SW 1271 (cell line): ENCODE measurements around the gene SLC27A5.
"Not testable (repeated sequence)": the region's sequence is repeated elsewhere in the genome, so short reads cannot be mapped to it uniquely, and the experiment has no call there.

ENCODE experiments used
- DNase-seq, 2 experiments: peaks; one replicate each; lab custom pipeline; 2025; lab: John Stamatoyannopoulos, UW

Gene SLC27A5

GRCh38 chr19:58497634-58498170 is 14.1 kb downstream of the SLC27A5 start:
- no peak for DNase-seq

DNA sequence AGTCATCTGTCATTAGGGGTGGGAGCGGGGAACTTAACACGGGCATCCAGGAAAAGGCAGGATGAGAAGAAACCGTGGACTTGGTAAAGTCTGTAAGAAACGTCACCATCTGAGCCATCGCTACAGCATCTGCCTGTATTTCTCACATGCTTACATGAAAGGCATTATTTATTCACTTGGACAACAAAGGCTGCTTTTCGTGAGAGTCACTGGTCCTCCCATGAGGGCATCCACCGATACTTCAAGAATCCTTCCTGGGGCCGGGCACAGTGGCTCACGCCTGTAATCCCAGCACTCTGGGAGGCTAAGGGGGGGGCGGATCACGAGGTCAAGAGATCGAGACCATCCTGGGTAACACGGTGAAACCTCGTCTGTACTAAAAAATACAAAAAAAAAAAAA is 19.5 kb downstream of the SLC27A5 start:
- DNase-seq = no peak

DNA sequence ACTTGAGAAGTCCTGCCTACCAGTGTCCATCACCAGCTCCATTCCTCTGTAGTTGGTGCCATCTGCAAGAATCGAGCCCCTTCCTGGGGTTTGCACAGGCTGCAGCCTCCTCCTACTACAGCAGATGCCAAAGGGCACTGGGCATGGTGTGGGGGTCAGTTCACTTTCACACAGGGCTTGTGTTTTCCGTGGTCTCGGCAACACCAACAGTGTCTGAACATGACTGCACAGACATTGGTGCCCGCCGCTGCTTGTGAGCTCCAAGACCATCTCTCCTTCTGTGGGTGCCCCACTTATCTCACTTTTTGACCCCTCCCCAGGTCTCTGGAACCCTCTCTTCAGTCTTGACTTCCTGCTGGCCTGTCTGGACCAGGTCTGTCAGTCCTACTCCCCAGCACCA is 20.4 kb downstream of the SLC27A5 start:
- DNase-seq = no peak

DNA sequence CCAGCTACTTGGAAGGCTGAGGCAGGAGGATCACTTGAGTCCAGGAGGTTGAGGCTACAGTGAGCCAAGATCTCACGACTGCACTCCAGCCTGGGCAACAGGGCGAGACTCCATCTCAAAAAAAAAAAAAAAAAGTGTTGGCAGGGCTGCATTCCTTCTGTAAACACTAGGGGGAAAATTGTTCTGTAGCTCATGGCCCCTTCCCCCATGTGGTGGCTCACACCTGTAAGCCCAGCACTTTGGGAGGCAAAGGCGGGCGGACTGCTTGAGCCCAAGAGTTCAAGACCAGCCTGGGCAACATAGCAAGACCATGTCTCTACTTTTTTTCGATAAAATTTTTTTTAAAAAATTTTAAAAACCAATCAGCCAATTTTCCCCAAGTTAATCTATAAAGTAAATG is 27.4 kb downstream of the SLC27A5 start:
- not testable (repeated sequence) for DNase-seq

GRCh38 chr19:58483776-58484175 is 28.0 kb downstream of the SLC27A5 start:
- no peak for DNase-seq

DNA sequence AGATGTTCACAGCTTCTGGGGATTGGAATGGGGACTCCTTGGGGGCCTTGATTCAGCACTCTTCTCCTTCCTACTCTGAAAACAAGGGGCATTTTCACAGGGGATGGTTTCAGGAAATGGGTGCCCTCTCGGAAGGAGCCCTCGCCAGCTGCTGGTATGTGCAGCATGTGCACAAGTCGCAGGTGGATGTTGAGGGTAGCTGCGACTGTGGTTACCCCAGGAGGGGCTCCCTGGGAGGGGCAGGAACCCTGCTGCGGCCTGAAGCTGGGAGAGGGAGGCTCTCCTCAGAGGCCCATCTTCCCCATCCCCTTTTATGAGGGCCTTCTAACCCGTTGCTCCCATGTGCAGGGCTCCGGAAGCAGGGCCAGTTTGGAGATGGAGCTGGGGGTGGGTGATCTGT is 29.4 kb downstream of the SLC27A5 start:
- DNase-seq = no peak

GRCh38 chr19:58480831-58481230 is 31.0 kb downstream of the SLC27A5 start:
- DNase-seq = no peak

- no peak for DNase-seq
Measured at GRCh38 chr19:58480481-58480830, 31.3 kb downstream of the SLC27A5 start.

DNA sequence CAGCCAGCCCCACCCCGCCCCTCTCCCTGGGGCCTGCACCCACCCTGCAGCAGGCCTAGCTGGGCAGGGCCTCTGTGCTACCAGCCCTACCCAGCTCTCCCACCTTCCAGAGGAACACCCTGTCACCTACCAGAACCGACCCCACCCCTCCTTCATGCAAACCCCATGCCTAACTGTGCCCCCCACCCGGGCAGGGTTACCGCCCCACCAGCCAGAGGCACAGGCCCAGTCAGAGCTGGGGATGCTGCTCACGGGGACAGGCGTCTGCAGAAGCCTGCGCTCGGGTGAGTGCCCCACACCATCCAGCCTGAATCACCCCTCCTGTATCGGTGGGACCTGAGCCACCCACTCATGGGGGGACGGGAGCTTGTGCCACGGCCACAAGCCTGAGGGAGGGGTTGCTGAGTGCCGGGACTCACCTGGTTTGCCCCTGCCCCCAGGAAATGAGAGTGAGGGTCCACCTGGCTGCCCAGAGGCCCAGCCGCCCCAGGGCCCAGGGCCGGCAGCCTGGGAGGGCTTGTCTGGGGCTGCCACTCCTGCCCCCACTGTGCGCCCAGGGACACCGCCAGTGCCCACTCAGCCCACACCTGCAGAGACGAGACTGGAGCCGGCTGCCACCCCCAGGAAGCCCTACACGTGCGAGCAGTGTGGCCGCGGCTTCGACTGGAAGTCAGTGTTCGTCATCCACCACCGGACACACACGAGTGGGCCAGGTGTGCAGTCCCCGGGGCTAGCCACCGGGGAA is 31.9 kb downstream of the SLC27A5 start:
- DNase-seq = no peak

DNA sequence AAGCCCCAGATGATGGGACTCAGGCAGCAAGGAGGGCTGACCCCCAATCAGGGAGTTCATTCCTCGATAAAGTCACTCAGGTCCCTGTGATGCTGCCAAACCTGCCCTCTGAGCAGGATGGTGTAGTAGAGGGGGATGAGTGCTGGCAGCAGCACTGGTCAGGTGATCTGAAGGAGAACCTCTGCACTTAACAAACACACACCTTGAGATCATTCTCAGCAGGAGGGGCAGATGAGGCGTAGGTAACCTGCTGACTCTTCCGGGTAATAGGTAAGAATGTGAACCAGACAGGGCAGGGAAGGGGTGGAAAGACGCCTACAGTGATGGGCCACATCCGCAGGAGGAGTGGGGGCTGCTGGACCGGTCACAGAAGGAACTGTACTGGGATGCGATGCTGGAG is 32.5 kb downstream of the SLC27A5 start:
- DNase-seq = no peak

GRCh38 chr19:58477871-58478270 is 33.9 kb downstream of the SLC27A5 start:
- DNase-seq = no peak

DNA sequence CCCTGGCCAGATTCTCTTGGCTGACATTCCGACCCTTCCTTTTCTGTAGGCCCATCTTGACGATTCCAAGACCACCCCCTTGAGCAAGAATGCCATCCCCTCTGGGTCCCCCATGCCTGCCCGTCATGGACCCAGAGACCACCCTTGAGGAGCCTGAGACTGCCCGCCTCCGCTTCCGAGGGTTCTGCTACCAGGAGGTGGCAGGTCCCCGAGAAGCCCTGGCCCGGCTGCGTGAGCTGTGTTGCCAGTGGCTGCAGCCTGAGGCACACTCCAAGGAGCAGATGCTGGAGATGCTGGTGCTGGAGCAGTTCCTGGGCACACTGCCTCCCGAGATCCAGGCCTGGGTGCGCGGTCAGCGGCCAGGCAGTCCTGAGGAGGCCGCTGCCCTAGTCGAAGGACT is 34.7 kb downstream of the SLC27A5 start:
- no peak for DNase-seq

DNA sequence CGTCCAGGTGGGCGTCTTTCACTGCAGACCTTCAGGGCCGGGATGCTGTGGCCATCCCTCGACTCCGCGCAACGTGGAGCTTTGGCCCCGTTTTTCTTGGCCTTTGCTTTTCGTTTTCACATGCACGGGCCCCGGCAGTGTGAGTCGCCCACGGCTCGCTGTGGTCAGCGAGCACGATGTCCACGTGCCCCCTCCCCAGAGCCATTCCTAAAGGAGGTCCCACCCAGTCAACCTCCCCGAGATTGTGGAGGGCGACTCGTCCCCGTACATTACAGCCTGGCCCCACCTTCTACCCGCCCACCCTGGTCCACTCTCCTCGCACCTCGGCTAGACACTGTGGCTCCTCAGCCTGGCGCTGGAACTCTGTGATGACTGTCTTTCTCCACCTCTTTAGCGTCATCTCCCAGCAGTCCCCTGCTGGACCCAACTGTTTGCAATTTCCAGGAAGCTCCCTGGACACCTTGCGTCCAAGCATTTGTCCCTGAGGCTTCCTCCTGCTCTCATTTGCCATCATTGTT is 35.2 kb downstream of the SLC27A5 start:
- DNase-seq = peak in 1 of 2 experiments; percentile 5

DNA sequence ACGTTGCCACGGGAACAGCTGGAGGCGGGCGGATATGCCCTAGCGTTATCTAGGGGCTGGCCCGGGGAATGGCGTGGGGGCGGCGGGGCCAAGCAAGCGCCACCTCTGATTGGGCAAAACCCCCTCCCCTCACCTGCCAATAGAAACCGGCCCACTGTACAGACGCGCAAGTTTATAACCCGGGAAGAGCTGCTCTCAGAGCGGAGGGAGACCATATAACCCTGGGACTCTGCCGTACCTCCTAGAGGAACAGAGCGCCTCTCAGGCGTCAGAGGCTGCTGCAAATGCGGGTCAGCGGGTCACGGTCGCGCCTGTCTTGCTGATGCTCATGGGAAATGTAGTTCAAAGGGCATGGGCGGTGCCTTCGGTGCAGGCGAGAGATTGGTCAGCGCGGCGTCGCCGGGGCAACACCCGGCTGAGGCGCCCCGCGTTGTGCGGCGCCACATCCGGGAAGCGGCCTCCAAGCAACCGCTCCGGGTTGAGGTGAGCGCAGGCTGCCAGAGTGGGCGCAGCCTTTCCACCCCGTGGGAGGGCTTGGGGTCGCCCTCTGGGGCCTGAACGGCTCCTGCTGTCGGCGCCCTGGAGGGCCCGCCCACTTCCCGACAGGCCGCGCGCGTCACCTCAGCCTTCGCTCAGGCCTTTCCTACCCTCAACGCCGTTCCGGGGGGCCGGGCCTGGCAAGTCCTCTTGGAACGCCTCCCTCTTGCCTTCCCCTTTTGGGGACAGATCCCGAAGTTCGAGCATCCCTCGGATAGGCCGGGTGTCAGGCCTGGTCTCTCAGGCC is 35.9 kb downstream of the SLC27A5 start, which contains the start of gene ZNF446:
Gene ZNF446 (plus strand): TSS at position 639 of the 784 bp plus-strand sequence. CDS start 867 bp downstream, outside the sequence.
- DNase-seq = peak; percentile 84 to 93

DNA sequence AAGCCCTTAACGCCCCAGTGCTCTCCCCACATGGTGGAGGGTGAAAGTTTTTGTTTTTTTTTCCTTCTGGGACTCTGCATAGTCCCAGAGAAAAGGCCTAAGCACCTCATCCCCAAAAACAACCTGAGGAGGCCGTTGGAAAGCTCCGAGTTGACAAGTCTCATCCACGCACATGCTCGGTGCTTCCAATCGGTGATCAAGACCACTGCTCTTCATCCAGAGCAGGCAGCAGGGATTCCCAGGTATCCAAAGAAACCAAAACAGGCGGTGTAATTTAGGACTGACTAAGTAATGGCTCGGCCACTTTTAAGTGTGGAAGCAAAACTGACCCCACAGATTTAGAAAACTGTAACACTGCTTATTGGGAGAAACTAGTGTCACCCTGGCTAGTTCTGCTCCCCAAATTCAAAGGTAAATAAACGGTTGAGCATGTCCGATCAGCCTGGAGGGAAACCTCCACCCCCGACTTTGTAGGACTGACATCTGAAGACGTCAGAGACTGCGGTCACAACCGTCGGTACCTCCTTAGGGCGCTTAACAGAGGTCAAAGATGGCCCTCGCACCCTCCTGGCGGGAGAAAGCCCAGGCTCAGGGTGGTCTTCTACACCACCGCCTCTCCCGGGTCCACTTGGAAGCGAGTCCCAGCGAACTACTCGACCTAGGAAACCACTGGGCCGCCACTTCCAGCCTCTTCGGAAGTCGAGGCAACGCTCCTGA is 36.6 kb downstream of the SLC27A5 start:
- DNase-seq = no peak

- no peak for DNase-seq
Measured at GRCh38 chr19:58474291-58474996, 37.3 kb downstream of the SLC27A5 start.

GRCh38 chr19:58473775-58474174 is 38.0 kb downstream of the SLC27A5 start:
- no peak for DNase-seq

GRCh38 chr19:58471736-58472135 is 40.1 kb downstream of the SLC27A5 start:
- no peak for DNase-seq

- DNase-seq = not testable (repeated sequence)
Measured at GRCh38 chr19:58470837-58471543, 40.8 kb downstream of the SLC27A5 start.

DNA sequence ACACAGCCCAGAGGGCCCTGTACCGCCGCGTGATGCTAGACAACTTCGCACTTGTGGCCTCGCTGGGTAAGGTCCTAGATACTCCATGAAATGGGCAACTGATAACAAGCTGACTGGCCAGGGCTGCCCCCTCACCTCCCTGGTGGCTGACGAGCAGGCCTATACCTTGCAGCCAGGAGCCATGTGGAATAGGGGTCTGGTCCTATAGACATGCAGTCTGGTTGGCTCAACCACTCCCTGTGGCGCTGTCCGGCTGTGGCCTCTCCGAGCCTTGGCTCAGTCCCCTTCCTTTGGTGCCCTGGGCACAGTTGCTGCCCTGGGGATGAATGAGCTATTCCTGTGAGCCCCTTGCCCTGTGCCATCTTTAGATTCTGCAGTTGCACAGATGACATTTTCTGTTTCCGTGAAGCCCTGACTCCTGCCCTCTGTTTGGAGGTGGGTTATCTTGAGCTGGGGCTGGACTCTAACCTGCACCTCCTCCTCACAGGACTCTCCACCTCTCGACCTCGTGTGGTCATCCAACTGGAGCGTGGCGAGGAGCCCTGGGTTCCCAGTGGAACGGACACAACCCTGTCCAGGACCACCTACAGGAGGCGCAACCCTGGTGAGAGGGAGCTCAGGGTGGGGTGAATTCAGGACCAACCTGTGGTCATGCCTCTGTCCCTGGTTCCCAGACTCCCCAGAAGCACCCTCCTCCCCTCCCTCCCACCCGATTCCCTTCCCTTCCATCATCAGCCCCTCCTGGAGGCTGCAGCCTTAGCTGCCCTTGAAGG is 42.4 kb downstream of the SLC27A5 start:
- no peak for DNase-seq
